VCaP (cell line): ENCODE measurements around the gene NUDCD2.

Experiments
- H3K27ac ChIP-seq: fragments of 450-650 bp; 2 replicates; pipeline ENCODE4 v1.5.1; 2017
- TF ChIP-seq, protein P1 (sequence below): fragments of 450-650 bp; conservative IDR thresholded peaks from 2 replicates; pipeline ENCODE4 v1.5.1; 2017; ENCODE audit warnings: mild to moderate bottlenecking, moderate library complexity

NUDCD2 gene

DNA sequence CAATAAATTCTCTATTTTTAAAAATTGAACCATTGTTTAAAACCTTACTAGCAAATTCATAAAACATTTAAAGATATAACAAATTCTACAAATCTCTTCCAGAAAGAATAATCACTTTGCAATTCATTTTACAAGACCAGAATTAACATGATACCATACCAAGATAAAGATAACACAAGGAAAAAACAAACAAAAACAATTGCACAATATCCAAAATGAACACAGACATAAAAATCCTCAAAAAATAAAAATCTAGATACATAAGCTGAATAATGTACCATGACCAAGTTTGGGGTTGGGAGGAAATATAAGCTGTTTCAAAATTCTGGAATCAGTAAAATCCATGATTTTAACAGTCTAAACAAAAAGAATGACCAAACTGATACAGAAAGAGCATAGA, 11.4 kb downstream of the NUDCD2 start:
- H3K27ac ChIP-seq = no peak overlapping the region
- TF ChIP-seq, protein P1, sequence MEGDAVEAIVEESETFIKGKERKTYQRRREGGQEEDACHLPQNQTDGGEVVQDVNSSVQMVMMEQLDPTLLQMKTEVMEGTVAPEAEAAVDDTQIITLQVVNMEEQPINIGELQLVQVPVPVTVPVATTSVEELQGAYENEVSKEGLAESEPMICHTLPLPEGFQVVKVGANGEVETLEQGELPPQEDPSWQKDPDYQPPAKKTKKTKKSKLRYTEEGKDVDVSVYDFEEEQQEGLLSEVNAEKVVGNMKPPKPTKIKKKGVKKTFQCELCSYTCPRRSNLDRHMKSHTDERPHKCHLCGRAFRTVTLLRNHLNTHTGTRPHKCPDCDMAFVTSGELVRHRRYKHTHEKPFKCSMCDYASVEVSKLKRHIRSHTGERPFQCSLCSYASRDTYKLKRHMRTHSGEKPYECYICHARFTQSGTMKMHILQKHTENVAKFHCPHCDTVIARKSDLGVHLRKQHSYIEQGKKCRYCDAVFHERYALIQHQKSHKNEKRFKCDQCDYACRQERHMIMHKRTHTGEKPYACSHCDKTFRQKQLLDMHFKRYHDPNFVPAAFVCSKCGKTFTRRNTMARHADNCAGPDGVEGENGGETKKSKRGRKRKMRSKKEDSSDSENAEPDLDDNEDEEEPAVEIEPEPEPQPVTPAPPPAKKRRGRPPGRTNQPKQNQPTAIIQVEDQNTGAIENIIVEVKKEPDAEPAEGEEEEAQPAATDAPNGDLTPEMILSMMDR = no peak

DNA sequence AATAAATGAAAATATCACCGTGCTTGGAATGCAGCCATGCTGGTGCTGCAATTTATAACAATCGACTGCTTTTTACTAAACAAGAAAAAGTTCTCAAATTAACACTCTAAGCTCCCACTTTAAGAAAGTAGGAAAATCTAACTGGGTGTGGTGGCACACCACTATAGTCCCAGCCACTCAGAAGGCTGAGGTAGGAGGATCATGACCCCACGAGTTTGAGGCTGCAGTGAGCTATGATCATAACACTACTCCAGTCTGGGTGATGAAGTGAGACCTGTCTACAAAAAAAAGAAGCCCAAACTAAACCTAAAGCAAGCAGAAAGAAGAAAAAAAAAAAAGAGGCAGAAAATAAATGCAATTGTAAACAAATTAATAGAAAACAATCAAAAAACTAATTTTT, 12.0 kb downstream of the NUDCD2 start:
- no peak overlapping the region for H3K27ac ChIP-seq
- TF ChIP-seq, protein P1 = no peak

DNA sequence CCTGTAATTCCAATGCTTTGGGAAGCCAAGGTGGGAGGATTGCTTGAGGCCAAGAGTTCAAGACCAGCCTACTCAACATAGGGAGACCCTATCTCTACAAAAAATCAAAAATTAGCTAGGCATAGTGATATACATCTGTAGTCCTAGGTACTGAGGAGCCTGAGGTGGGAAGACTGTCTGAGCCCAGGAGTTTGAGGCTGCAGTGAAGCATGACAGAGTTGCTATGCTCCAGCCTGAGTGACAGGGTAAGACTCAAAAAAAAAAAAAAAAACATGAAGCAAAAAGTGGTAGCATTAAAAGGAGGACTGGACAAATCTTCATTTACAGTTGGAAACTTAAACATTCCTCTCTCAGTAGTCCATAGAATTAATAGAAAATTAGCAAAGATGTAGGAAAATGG, 12.7 kb downstream of the NUDCD2 start:
- TF ChIP-seq, protein P1 = no peak
- no peak overlapping the region for H3K27ac ChIP-seq

DNA sequence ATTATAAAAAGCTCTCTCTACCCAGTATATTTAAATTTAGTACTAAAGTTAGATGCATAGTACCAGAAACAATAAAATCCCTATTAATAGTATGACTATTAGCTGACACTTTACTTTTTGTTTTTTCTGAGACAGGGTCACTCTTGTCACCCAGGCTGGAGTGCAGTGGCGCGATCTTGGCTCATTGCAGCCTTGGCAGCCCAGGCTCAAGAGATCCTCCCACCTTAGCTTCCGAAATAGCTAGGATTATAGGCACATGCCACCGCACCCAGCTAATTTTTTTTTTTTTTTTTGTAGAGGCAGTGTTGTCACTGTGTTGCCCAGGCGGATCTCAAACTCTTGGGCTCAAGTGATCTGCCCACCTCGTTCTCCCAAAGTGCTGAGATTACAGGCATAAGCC, 14.6 kb downstream of the NUDCD2 start:
- H3K27ac ChIP-seq = no peak overlapping the region
- TF ChIP-seq, protein P1 = no peak

DNA sequence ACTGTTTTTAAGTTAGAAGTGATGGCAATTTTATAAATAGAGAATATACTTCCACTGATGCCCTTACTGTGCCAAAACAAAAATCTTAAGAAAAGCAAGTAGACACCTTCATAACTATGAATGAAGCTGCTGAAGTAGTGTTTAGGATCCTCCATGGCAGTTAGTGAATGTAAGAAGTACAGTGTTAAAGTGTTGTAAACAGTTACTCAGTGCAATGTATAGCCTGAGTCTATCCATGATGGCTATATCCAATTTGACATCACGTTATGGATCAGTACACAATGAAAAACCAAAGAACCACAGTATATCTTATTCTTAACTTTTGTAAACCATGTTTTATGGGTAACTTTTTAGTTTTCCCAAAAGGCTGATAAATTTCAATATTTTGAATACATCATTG, 15.4 kb downstream of the NUDCD2 start:
- TF ChIP-seq, protein P1 = no peak
- no peak overlapping the region for H3K27ac ChIP-seq

DNA sequence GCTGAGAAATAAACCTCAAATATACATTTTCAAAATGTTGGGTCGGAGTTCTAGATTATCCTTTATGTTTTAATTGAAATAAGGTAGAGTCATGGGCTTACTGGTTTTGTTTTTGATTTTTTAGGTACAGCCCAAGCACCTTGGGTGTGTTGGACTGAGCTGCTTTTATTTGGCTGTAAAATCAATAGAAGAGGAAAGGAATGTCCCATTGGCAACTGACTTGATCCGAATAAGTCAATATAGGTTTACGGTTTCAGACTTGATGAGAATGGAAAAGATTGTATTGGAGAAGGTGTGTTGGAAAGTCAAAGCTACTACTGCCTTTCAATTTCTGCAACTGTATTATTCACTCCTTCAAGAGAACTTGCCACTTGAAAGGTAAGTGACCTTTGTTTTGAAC, 18.9 kb downstream of the NUDCD2 start:
- TF ChIP-seq, protein P1 = no peak
- peak overlapping the region; percentile 19; the same call in 1 of the 2 replicates for H3K27ac ChIP-seq

GRCh38 chr5:163439092-163439425, 20.8 kb downstream of the NUDCD2 start:
- H3K27ac ChIP-seq = peak overlapping the region; percentile 87
- TF ChIP-seq, protein P1 = no peak
